Measurements from ENCODE around the gene NCBP1.

- no peak for TF ChIP-seq CHD2 (IDR thresholded peaks at IDR 0.05; ENCODE audit: low read length, partially characterized antibody)
- no peak for TF ChIP-seq CTCF (IDR thresholded peaks at IDR 0.05)
- TF ChIP-seq EP300 (IDR thresholded peaks at IDR 0.05; ENCODE audit: borderline replicate concordance in 1 of 2, low read depth in 1 of 2, low read length in 1 of 2): no peak
- no peak for TF ChIP-seq USF1 (IDR thresholded peaks at IDR 0.05; ENCODE audit: borderline replicate concordance, low read depth)
- no peak for TF ChIP-seq SIN3A (IDR thresholded peaks at IDR 0.05; ENCODE audit: borderline replicate concordance, low read depth, low read length)
- TF ChIP-seq, protein P1, sequence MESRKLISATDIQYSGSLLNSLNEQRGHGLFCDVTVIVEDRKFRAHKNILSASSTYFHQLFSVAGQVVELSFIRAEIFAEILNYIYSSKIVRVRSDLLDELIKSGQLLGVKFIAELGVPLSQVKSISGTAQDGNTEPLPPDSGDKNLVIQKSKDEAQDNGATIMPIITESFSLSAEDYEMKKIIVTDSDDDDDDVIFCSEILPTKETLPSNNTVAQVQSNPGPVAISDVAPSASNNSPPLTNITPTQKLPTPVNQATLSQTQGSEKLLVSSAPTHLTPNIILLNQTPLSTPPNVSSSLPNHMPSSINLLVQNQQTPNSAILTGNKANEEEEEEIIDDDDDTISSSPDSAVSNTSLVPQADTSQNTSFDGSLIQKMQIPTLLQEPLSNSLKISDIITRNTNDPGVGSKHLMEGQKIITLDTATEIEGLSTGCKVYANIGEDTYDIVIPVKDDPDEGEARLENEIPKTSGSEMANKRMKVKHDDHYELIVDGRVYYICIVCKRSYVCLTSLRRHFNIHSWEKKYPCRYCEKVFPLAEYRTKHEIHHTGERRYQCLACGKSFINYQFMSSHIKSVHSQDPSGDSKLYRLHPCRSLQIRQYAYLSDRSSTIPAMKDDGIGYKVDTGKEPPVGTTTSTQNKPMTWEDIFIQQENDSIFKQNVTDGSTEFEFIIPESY (IDR thresholded peaks at IDR 0.05; ENCODE audit: borderline replicate concordance, low read depth): no peak
- TF ChIP-seq, protein P2, sequence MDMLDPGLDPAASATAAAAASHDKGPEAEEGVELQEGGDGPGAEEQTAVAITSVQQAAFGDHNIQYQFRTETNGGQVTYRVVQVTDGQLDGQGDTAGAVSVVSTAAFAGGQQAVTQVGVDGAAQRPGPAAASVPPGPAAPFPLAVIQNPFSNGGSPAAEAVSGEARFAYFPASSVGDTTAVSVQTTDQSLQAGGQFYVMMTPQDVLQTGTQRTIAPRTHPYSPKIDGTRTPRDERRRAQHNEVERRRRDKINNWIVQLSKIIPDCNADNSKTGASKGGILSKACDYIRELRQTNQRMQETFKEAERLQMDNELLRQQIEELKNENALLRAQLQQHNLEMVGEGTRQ (IDR thresholded peaks at IDR 0.05; ENCODE audit: borderline replicate concordance, low read depth, low read length): no peak
- no peak for TF ChIP-seq REST (IDR thresholded peaks at IDR 0.05; ENCODE audit: low read depth, low read length)
- no peak for TF ChIP-seq EZH2phosphoT487 (IDR thresholded peaks at IDR 0.05; ENCODE audit: borderline replicate concordance, low read depth)
- TF ChIP-seq TAF1 (IDR thresholded peaks at IDR 0.05; ENCODE audit: borderline replicate concordance, low read depth, low read length): no peak
- TF ChIP-seq POLR2AphosphoS5 (IDR thresholded peaks at IDR 0.05; ENCODE audit: low read depth, low read length): no peak
- TF ChIP-seq, protein P3, sequence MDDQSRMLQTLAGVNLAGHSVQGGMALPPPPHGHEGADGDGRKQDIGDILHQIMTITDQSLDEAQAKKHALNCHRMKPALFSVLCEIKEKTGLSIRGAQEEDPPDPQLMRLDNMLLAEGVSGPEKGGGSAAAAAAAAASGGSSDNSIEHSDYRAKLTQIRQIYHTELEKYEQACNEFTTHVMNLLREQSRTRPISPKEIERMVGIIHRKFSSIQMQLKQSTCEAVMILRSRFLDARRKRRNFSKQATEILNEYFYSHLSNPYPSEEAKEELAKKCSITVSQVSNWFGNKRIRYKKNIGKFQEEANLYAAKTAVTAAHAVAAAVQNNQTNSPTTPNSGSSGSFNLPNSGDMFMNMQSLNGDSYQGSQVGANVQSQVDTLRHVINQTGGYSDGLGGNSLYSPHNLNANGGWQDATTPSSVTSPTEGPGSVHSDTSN (IDR thresholded peaks at IDR 0.05): no peak
- no peak for TF ChIP-seq FOXJ3 (CRISPR knock-in tag; IDR thresholded peaks at IDR 0.05)
These were observed 56.0 kb downstream of the NCBP1 start for GRCh38 chr9:97689401-97690180.

Data from SK-N-SH (cell line).